Central memory CD4-positive, alpha-beta T cell (primary cell): ENCODE results near the gene GRM5.

ENCODE experiments used
- DNase-seq: peaks from one replicate; pipeline ENCODE4 v3.0.0; 2022

Gene GRM5

GRCh38 chr11:88692306-88693086 lies 373.3 kb downstream of the GRM5 start:
- no peak for DNase-seq

- DNase-seq: no peak
Observed at GRCh38 chr11:88689548-88690240, 376.1 kb downstream of the GRM5 start.

- no peak for DNase-seq
Observed at GRCh38 chr11:88683024-88683423, 382.8 kb downstream of the GRM5 start.

GRCh38 chr11:88680806-88681205 lies 385.0 kb downstream of the GRM5 start:
- no peak for DNase-seq

GRCh38 chr11:88666364-88666763 lies 399.4 kb downstream of the GRM5 start:
- DNase-seq: no peak

GRCh38 chr11:88657076-88657738 lies 408.6 kb downstream of the GRM5 start:
- DNase-seq: no peak

- no peak for DNase-seq
Observed at GRCh38 chr11:88656283-88656682, 409.5 kb downstream of the GRM5 start.

GRCh38 chr11:88655656-88656055 lies 410.1 kb downstream of the GRM5 start:
- DNase-seq: no peak

- DNase-seq: no peak
Observed at GRCh38 chr11:88655196-88655595, 410.6 kb downstream of the GRM5 start.

- no peak for DNase-seq
Observed at GRCh38 chr11:88651556-88651955, 414.2 kb downstream of the GRM5 start.

GRCh38 chr11:88644724-88645123 lies 421.1 kb downstream of the GRM5 start:
- no peak for DNase-seq

- no peak for DNase-seq
Observed at GRCh38 chr11:88632163-88632562, 433.6 kb downstream of the GRM5 start.

- no peak for DNase-seq
Observed at GRCh38 chr11:88631497-88631896, 434.3 kb downstream of the GRM5 start.

- DNase-seq: no peak
Observed at GRCh38 chr11:88629496-88629895, 436.3 kb downstream of the GRM5 start.

GRCh38 chr11:88626216-88626615 lies 439.6 kb downstream of the GRM5 start:
- no peak for DNase-seq

- no peak for DNase-seq
Observed at GRCh38 chr11:88623531-88623930, 442.3 kb downstream of the GRM5 start.

- DNase-seq: no peak
Observed at GRCh38 chr11:88620568-88621130, 445.1 kb downstream of the GRM5 start.

GRCh38 chr11:88619656-88620385 lies 446.0 kb downstream of the GRM5 start:
- no peak for DNase-seq

- DNase-seq: no peak
Observed at GRCh38 chr11:88619071-88619425, 446.7 kb downstream of the GRM5 start.

GRCh38 chr11:88618327-88619070 lies 447.3 kb downstream of the GRM5 start:
- no peak for DNase-seq

GRCh38 chr11:88617226-88617625 lies 448.6 kb downstream of the GRM5 start:
- DNase-seq: no peak

GRCh38 chr11:88604260-88604659 lies 461.5 kb downstream of the GRM5 start:
- DNase-seq: no peak
